GM18858 (cell line): ENCODE data around the gene ZNF662.
A peak's percentile ranks its signal among the peaks of the same experiment; 100 is the strongest.
"Not testable (repeated sequence)": the region's sequence is repeated elsewhere in the genome, so short reads cannot be mapped to it uniquely, and the experiment has no call there.

ENCODE experiments used
- ATAC-seq: cut with Tn5 transposase; IDR thresholded peaks from one replicate; pipeline ENCODE4 v1.9.1; 2021; ENCODE audit not compliant: unreplicated experiment

The ZNF662 gene

GRCh38 chr3:42906070-42906847 is at the start of gene ZNF662:
Gene ZNF662, plus strand, starts transcription at chr3:42906142. Its CDS starts 1,973 bp downstream, at chr3:42908115.
- ATAC-seq: no peak

GRCh38 chr3:42856544-42856943 is 49.4 kb upstream of the ZNF662 start:
- ATAC-seq: no peak

- no peak for ATAC-seq
Measured at GRCh38 chr3:42864321-42864950, 41.5 kb upstream of the ZNF662 start.

- no peak for ATAC-seq
Measured at GRCh38 chr3:42865256-42865655, 40.7 kb upstream of the ZNF662 start.

- ATAC-seq: no peak
Measured at GRCh38 chr3:42867138-42867537, 38.8 kb upstream of the ZNF662 start.

- no peak for ATAC-seq
Measured at GRCh38 chr3:42868841-42869240, 37.1 kb upstream of the ZNF662 start.

- ATAC-seq: no peak
Measured at GRCh38 chr3:42871592-42872196, 34.2 kb upstream of the ZNF662 start.

- no peak for ATAC-seq
Measured at GRCh38 chr3:42872718-42873117, 33.2 kb upstream of the ZNF662 start.

- ATAC-seq: no peak
Measured at GRCh38 chr3:42873221-42873982, 32.5 kb upstream of the ZNF662 start.

GRCh38 chr3:42874749-42875148 is 31.2 kb upstream of the ZNF662 start:
- no peak for ATAC-seq

- no peak for ATAC-seq
Measured at GRCh38 chr3:42875325-42876151, 30.4 kb upstream of the ZNF662 start, which contains the start of gene CYP8B1. Gene CYP8B1, minus strand, starts transcription at chr3:42875879. Its CDS starts 63 bp downstream, at chr3:42875816.

GRCh38 chr3:42876401-42876800 is 29.5 kb upstream of the ZNF662 start:
- no peak for ATAC-seq

GRCh38 chr3:42876940-42877720 is 28.8 kb upstream of the ZNF662 start:
- no peak for ATAC-seq

- no peak for ATAC-seq
Measured at GRCh38 chr3:42877881-42878280, 28.1 kb upstream of the ZNF662 start.

- ATAC-seq: no peak
Measured at GRCh38 chr3:42880183-42880582, 25.8 kb upstream of the ZNF662 start.

GRCh38 chr3:42880601-42881451 is 25.1 kb upstream of the ZNF662 start:
- peak; percentile 98 for ATAC-seq

GRCh38 chr3:42883251-42883930 is 22.6 kb upstream of the ZNF662 start:
- not testable (repeated sequence) for ATAC-seq

- no peak for ATAC-seq
Measured at GRCh38 chr3:42884324-42884723, 21.6 kb upstream of the ZNF662 start.
